Mucosa of descending colon (tissue), 3 donors: ENCODE data around the gene TRPM3. TPM values are rescaled to one million over a fixed set of nuclear protein-coding genes. Genes with fewer than 3 reads are reported as not detected.

Experiments used
- ATAC-seq: fragments of 200-7000 bp; cut with Tn5 transposase; one replicate; pipeline ENCODE4 v1.9.1; 2020; ENCODE audit warnings: mild to moderate bottlenecking, moderate library complexity
- DNase-seq, 3 donors: peaks; one replicate each; pipeline ENCODE4 v3.0.0-alpha.2; 2020
- H3K36me3 ChIP-seq: fragments of 200-600 bp; one replicate; pipeline ENCODE4 v1.8.0; 2021; ENCODE audit warnings: low read depth, mild to moderate bottlenecking
- H3K4me1 ChIP-seq: fragments of 200-600 bp; one replicate; pipeline ENCODE4 v1.8.0; 2021; ENCODE audit warnings: low read depth, mild to moderate bottlenecking
- H3K4me3 ChIP-seq: fragments of 200-600 bp; one replicate; pipeline ENCODE4 v1.8.0; 2021; ENCODE audit warnings: mild to moderate bottlenecking
- H3K9me3 ChIP-seq: fragments of 200-600 bp; one replicate; pipeline ENCODE4 v1.8.0; 2021; ENCODE audit warnings: mild to moderate bottlenecking
- intact Hi-C, 2 donors: fragments of 100-400 bp; cut with DNase I in 1 of 2; cut with micrococcal nuclease in 1 of 2; formaldehyde crosslinking; loops; one replicate each; pipeline versions ENCODE4 v1.11.0 to v1.11.1; 2022; cut with DNase I, micrococcal nuclease
- total RNA-seq, 3 donors: library from RNA; stranded (reverse); fragmentation: NEBNext Ultra II Directional in 2 of 3; extraction: Animal tissue kit (Norgen Biotek cat#: 25700) in 2 of 3; gene quantifications; one replicate each; pipeline versions ENCODE4 v1.2.1 to v1.2.4, GENCODE V29; 2021 to 2023
- TF ChIP-seq, protein P1 (sequence below): fragments of 200-600 bp; IDR thresholded peaks from one replicate; pipeline ENCODE4 v1.8.0; 2022; ENCODE audit warnings: antibody characterized with exemption, mild to moderate bottlenecking
- donor health status: DM: no; HTN: no; CAD: no; lungs with moderate emphysema.
- donor health status: DM: no; HTN: no; CAD: no.
- donor health status: DM: no; HTN: yes; CAD: no.

The TRPM3 gene
- total RNA-seq, 3 donors from 2014 or later, result 0.29 to 0.55 (median 0.51) TPM

DNA sequence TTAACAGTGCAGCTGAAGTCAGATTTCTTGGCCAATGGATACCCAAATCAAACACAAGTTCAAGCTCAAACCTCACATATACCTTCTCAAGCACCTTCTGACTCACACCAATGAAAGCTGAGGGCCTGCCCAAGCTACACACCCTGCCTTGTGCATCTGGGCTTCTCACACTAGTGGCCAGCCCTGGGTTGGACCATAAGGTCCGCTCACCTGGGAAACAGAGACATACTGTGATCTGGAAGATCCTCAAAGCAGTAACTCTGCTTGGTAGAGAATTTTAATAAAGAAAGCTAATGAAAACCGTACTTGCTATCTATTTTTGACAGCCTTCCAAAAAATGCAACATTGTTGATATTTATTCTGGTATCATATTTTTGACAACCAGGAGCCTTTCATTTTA is 7.4 kb upstream of the TRPM3 start:
- Histone ChIP-seq H3K4me1 (no peaks in the 10 kb centered on the region), H3K9me3 (no peaks in the 10 kb centered on the region), H3K36me3 (no peaks in the 10 kb centered on the region), H3K4me3 (no peak overlapping the region)
- DNase-seq (no peak), ATAC-seq (no peak)
- TF ChIP-seq, protein P1, sequence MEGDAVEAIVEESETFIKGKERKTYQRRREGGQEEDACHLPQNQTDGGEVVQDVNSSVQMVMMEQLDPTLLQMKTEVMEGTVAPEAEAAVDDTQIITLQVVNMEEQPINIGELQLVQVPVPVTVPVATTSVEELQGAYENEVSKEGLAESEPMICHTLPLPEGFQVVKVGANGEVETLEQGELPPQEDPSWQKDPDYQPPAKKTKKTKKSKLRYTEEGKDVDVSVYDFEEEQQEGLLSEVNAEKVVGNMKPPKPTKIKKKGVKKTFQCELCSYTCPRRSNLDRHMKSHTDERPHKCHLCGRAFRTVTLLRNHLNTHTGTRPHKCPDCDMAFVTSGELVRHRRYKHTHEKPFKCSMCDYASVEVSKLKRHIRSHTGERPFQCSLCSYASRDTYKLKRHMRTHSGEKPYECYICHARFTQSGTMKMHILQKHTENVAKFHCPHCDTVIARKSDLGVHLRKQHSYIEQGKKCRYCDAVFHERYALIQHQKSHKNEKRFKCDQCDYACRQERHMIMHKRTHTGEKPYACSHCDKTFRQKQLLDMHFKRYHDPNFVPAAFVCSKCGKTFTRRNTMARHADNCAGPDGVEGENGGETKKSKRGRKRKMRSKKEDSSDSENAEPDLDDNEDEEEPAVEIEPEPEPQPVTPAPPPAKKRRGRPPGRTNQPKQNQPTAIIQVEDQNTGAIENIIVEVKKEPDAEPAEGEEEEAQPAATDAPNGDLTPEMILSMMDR, result no peak
- intact Hi-C loops, result no loop called here

DNA sequence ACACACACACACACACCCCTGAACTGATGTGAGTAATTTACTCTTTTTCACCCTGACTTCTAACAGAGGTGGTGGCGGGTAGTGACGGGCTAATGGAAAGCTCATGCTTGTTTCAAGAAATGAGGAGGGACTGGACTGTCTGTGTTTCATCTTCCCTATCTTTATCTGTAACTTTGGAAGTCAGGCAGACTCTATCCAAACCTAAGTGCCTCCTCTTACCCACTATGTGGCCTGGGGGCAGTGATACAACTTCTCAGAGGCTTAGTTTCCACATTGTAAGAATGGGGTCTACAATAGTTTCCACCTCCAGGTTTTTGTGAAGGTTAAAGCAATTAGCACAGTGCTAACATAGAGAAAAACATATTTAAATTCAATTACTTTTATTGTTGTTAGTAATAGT is 5.9 kb upstream of the TRPM3 start:
- intact Hi-C loops, result no loop called here
- H3K4me1 ChIP-seq, result no peaks in the 10 kb centered on the region
- TF ChIP-seq, protein P1, result no peak
- DNase-seq (no peak), ATAC-seq (no peak)
- no peaks in the 10 kb centered on the region for H3K36me3 ChIP-seq
- no peaks in the 10 kb centered on the region for H3K9me3 ChIP-seq
- no peak overlapping the region for H3K4me3 ChIP-seq

GRCh38 chr9:71122421-71122820 is 1.0 kb upstream of the TRPM3 start:
- TF ChIP-seq, protein P1, result no peak
- DNase-seq (no peak), ATAC-seq (no peak)
- no peaks in the 10 kb centered on the region for H3K9me3 ChIP-seq
- H3K4me1 ChIP-seq, result no peaks in the 10 kb centered on the region
- H3K4me3 ChIP-seq, result no peak overlapping the region
- no peaks in the 10 kb centered on the region for H3K36me3 ChIP-seq
- intact Hi-C loops, result no loop called here

DNA sequence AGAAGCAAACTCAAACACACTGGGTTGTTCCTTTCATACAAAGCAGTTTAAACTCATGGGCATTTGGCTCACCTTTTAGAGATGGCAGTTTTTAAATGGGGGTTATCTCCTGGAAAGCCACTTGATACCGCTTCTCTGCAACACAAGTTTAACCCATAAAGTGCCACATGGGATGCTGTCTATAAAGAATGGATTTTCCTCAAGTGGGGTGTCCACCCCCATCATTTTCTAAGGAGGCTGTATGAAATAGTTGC is 528 bp upstream of the TRPM3 start:
- DNase-seq (no peak), ATAC-seq (no peak)
- no peaks in the 10 kb centered on the region for H3K9me3 ChIP-seq
- H3K4me3 ChIP-seq, result no peak overlapping the region
- no peaks in the 10 kb centered on the region for H3K36me3 ChIP-seq
- no peaks in the 10 kb centered on the region for H3K4me1 ChIP-seq
- TF ChIP-seq, protein P1, result no peak
- intact Hi-C loops, result no loop called here

GRCh38 chr9:71120501-71121247 is 747 bp downstream of the TRPM3 start:
- no peaks in the 10 kb centered on the region for H3K9me3 ChIP-seq
- no peak overlapping the region for H3K4me3 ChIP-seq
- no peaks in the 10 kb centered on the region for H3K36me3 ChIP-seq
- H3K4me1 ChIP-seq, result no peaks in the 10 kb centered on the region
- intact Hi-C loops, result no loop called here
- TF ChIP-seq, protein P1, result no peak
- no peak for DNase-seq
- ATAC-seq, result no peak

DNA sequence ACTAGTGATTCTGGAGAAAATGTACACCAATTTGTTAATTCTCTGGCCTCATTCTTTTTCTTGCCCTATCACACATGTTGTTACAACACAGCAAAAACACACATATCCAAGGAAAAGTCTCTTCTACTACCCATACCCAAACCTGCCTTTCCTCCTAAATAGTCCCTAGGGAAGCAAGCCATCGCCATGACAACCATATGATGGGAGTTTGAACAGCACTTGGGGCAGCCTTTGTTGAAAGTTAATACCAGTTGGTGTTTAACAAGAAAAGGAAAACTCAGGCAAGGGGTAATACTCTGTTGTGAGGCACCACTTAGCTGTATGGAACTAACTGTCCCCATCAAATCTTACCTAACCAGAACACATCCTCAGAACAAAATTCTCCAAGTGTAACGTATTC is 1.7 kb downstream of the TRPM3 start:
- H3K4me1 ChIP-seq, result no peaks in the 10 kb centered on the region
- TF ChIP-seq, protein P1, result no peak
- no peak overlapping the region for H3K4me3 ChIP-seq
- no peak for ATAC-seq
- DNase-seq, result no peak
- intact Hi-C loops, result no loop called here
- no peaks in the 10 kb centered on the region for H3K36me3 ChIP-seq
- H3K9me3 ChIP-seq, result no peaks in the 10 kb centered on the region
